Panc1 (cell line): ENCODE measurements around the gene HRH3.

Experiments used
- CTCF ChIP-seq: fragments of 450-650 bp; IDR thresholded peaks from 2 replicates; pipeline ENCODE4 v1.5.1; 2017; ENCODE audit warnings: mild to moderate bottlenecking
- TCF7L2 ChIP-seq: IDR thresholded peaks from 2 replicates; pipeline ENCODE4 v1.6.1; 2011; ENCODE audit warnings: mild to moderate bottlenecking, low read depth, low read length, inconsistent platforms

- TF ChIP-seq CTCF: no peak
- no peak for TF ChIP-seq TCF7L2
These were observed 28.1 kb downstream of the HRH3 start for GRCh38 chr20:62191781-62192559.
